SK-N-MC (cell line): ENCODE results near the gene YTHDF1.
"Not testable (repeated sequence)": the region's sequence is repeated elsewhere in the genome, so short reads cannot be mapped to it uniquely, and the experiment has no call there.

ENCODE experiments used
- DNase-seq: peaks from one replicate; pipeline ENCODE4 v3.0.0-alpha.2; 2011; ENCODE audit warnings: low read depth, low spot score
- H3K27ac ChIP-seq: fragments of 200-600 bp; sonication (generic); 2 replicates; pipeline ENCODE4 v1.5.1; 2016; ENCODE audit warnings: mixed run types
- H3K36me3 ChIP-seq: fragments of 200-600 bp; sonication (generic); 2 replicates; pipeline ENCODE4 v1.6.1; 2017; ENCODE audit warnings: antibody characterized with exemption, low read length, mixed read lengths; ENCODE audit not compliant: insufficient read depth
- H3K4me3 ChIP-seq: fragments of 200-600 bp; sonication (generic); 2 replicates; pipeline ENCODE4 v1.5.1; 2016
- H3K9ac ChIP-seq: fragments of 200-600 bp; sonication (generic); 2 replicates; pipeline ENCODE4 v1.8.0; 2017; ENCODE audit warnings: mixed run types, mixed read lengths; ENCODE audit not compliant: insufficient read length
- H3K9me3 ChIP-seq: fragments of 200-600 bp; sonication (generic); 2 replicates; pipeline ENCODE4 v1.6.1; 2017; ENCODE audit warnings: low read depth, mild to moderate bottlenecking, antibody characterized with exemption, low read length, moderate library complexity, mixed read lengths
- EZH2 ChIP-seq: fragments of 200-600 bp; sonication (generic); IDR thresholded peaks from one replicate; pipeline ENCODE4 v1.6.1; 2017; ENCODE audit warnings: antibody characterized with exemption
- FOXP2 ChIP-seq: optimal IDR thresholded peaks from 2 replicates; pipeline ENCODE3; 2011; ENCODE audit warnings: mild to moderate bottlenecking, moderate library complexity; ENCODE audit not compliant: insufficient read depth; ENCODE audit errors: extremely low read length, control extremely low read depth
- POLR2AphosphoS5 ChIP-seq: IDR thresholded peaks from 2 replicates; pipeline ENCODE4 v1.6.1; 2012; ENCODE audit warnings: mild to moderate bottlenecking, low read depth, low read length, borderline replicate concordance

Gene YTHDF1

DNA sequence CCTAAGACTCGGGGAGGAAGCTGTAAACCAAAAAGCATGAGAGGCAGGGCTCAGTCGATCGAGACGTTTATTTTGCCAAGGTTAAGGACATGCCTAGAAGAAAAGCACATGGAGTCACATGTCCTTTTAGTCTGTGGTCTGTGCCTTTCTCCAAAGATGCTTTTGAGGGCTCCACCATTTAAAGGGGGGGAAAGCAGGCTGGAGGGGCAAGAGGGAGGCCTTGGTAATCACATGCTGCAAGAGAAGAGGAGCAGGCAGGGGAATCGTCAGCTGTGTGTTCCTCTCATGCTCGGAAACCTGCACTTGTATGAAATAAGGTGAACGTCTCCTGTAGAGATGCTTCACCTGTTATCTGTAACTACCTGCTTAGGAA, 9.1 kb upstream of the YTHDF1 start:
- no peak for DNase-seq
- Histone ChIP-seq H3K36me3 (no peaks in the 10 kb centered on the region), H3K27ac (no peak overlapping the region), H3K9ac (no peak overlapping the region), H3K9me3 (no peaks in the 10 kb centered on the region), H3K4me3 (no peak overlapping the region)
- no peak for TF ChIP-seq EZH2
- no peak for TF ChIP-seq FOXP2
- TF ChIP-seq POLR2AphosphoS5 = no peak

DNA sequence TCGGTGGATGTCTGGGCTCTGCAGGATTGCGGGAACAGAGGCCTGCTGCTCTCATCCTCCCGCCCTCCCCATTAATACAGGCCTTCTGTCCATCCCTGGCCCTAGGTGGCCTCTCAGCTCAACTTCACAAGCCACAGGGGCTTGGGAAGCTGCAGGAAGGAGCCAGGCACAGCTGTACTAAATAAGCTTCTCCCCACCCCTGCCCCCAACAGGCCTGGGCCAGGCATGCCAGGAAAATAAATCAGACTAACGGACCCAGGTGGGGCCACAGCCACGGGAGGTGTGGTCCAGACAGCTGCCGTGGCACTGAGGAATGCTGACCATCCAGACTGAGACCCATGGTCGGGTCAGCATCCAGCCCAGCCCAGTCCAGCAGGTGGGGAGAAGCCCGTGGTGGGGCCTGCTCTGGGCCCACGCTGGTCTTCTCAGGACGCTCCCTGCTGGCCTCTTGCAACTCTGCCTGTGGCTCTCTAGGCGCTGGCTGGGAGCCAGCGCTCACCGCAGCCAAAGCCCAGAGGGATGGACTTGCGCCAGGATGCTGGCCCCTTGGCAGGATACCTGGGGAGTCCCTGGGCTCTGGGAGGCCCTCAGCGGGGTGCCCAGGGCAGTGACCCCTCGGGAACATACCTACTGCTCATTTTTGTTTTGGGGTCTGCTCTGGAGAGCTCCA, 8.6 kb upstream of the YTHDF1 start:
- H3K9ac ChIP-seq = no peak overlapping the region
- H3K36me3 ChIP-seq = no peaks in the 10 kb centered on the region
- H3K9me3 ChIP-seq = no peaks in the 10 kb centered on the region
- TF ChIP-seq POLR2AphosphoS5 = no peak
- no peak for TF ChIP-seq FOXP2
- TF ChIP-seq EZH2 = no peak
- H3K4me3 ChIP-seq = no peak overlapping the region
- no peak for DNase-seq
- H3K27ac ChIP-seq = no peak overlapping the region

DNA sequence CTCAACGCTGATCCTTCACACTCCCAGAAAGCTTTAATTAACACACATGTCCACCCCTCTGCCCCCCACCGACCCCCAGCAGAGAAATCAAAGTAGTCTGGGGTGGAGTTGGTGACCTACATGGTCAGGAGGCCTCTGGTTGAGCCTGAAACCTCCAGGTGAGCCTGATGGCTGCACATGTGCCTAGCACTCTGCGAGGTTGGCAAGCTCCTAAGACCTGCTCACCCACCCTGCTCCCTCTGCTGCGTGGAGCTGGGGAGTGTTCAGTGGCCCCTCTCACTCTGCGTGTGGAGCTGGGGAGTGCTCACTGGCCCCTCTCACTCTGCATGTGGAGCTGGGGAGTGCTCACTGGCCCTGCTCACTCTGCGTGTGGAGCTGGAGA, 7.9 kb upstream of the YTHDF1 start:
- TF ChIP-seq FOXP2 = no peak
- TF ChIP-seq EZH2 = no peak
- no peak for TF ChIP-seq POLR2AphosphoS5
- no peak overlapping the region for H3K27ac ChIP-seq

DNA sequence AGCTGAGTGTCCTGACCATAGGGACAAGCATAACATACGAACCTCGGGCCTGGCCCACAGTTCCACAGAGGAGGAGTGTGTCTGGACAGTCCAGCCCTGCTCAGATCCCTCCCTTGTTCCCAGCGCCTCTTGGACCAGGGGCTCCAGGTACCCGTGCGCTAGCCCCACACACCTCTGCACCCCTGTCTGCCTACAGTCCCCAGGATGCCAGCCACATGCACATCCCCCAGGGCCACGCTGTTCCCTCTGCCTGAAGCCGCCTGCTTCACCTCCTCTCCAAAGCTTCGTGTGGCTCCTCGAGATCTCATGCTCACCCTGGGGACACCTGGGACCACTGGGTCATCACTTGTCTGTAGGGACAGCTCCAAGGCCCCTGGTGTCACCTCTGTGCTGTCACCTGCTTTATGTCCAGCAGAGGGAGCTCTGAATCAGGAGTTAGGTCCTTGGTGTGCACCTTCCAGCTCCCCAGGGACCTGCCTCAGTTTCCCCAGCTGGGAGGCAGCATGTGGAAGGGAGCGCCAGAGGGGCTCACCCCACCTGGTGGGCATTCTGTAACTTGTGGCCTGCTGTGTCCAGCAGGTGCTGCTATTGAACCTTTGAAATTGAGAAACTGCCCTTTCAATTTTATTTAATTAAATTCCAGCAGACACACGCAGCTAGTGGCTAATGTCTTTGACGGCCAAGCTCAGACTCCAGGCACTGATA, 7.3 kb upstream of the YTHDF1 start:
- H3K27ac ChIP-seq = no peak overlapping the region
- DNase-seq = peak; percentile 3
- H3K36me3 ChIP-seq = no peaks in the 10 kb centered on the region
- no peak overlapping the region for H3K4me3 ChIP-seq
- no peak overlapping the region for H3K9ac ChIP-seq
- no peak for TF ChIP-seq EZH2
- no peak for TF ChIP-seq FOXP2
- TF ChIP-seq POLR2AphosphoS5 = no peak
- no peaks in the 10 kb centered on the region for H3K9me3 ChIP-seq

More for the DNA sequence above, 7.9 kb upstream of the YTHDF1 start:
- DNase-seq = no peak
- H3K9me3 ChIP-seq = no peaks in the 10 kb centered on the region
- no peaks in the 10 kb centered on the region for H3K36me3 ChIP-seq
- no peak overlapping the region for H3K4me3 ChIP-seq
- H3K9ac ChIP-seq = no peak overlapping the region

DNA sequence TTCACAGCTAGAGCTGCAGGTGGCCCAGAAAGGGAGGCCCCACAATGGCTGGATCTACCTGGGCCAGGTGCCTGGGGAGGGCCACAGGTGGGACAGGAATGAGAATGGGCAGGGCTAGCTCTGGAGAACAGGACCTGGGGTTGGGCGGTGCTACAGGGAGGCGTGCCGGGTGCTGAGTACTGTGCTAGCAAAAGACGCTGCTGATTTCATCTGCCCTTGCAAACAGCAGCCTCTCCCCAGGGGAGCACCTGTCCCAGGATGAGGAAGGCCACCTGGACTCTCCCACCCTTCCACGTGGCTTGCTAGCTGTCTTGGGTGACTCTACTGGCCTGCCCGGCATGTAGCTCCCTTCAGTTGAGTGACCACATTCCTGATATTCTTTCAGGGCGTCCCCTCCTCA, 6.6 kb upstream of the YTHDF1 start:
- H3K36me3 ChIP-seq = no peaks in the 10 kb centered on the region
- no peak for TF ChIP-seq POLR2AphosphoS5
- no peak for TF ChIP-seq FOXP2
- no peak for TF ChIP-seq EZH2
- no peaks in the 10 kb centered on the region for H3K9me3 ChIP-seq
- no peak overlapping the region for H3K27ac ChIP-seq
- no peak overlapping the region for H3K9ac ChIP-seq
- no peak overlapping the region for H3K4me3 ChIP-seq
- no peak for DNase-seq

DNA sequence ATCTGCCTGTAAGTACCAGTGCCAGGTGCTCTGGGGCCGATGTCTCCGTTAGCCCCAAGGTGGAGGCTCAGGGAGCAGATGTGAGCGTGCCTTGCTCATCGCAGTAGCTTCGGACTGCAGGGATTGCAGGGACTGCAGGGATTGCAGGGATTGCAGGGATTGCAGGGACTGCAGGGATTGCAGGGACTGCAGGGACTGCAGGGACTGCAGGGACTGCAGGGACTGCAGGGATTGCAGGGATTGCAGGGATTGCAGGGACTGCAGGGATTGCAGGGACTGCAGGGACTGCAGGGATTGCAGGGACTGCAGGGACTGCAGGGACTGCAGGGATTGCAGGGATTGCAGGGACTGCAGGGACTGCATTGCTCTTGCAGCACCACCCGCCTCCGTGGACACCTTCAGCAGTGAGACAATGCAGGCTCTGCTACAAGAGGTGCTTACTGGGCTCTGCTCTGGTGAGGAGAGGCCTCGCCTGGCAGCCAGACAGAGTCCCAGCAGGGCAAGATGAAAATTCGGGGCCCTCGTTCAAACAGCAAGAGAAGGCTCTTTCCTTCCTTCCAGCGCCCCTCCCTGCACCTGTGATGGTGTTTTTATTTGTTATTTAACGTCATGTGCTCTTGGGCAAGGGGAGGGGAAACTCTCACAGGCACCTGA, 5.6 kb upstream of the YTHDF1 start:
- H3K27ac ChIP-seq, H3K4me3 ChIP-seq, H3K9ac ChIP-seq, H3K9me3 ChIP-seq, DNase-seq, H3K36me3 ChIP-seq: not testable (repeated sequence)

DNA sequence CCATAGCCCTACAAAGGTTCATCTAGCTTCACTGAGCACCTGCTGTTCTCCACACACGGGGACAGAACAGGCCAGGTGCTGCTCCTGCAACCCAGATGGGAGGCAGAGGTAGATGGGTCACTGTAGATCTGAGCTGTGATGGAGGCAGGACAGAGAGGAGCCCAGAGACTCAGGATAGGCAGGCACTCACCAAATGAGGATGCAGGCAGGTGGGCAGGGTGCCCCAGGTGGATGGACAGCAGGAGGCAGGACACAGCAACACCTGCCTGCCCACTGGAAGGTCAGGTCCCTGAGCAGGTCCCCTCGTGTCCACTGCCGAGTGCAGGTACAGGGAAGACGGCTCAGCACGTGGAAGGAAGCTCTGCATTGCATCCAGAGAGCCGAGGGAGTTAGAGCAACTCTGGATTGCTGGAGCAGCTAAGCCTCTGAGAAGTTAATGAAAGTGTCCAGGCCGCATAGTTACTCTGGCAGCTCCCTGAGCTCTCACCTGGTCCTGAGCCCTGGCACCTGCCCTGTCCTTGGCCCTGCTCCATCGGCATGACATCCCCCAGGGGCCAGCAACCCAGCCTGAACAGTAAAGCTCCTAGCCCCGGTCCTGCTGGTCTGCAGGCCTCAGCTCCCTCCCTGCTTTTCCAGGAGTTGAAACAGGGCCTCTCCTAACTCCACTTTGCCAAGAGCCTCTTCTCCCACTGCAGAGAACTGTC, 4.9 kb upstream of the YTHDF1 start:
- TF ChIP-seq POLR2AphosphoS5 (no peak), FOXP2 (no peak), EZH2 (no peak)
- Histone ChIP-seq H3K36me3 (no peaks in the 10 kb centered on the region), H3K4me3 (no peak overlapping the region), H3K9me3 (no peaks in the 10 kb centered on the region), H3K27ac (no peak overlapping the region), H3K9ac (no peak overlapping the region)
- no peak for DNase-seq

DNA sequence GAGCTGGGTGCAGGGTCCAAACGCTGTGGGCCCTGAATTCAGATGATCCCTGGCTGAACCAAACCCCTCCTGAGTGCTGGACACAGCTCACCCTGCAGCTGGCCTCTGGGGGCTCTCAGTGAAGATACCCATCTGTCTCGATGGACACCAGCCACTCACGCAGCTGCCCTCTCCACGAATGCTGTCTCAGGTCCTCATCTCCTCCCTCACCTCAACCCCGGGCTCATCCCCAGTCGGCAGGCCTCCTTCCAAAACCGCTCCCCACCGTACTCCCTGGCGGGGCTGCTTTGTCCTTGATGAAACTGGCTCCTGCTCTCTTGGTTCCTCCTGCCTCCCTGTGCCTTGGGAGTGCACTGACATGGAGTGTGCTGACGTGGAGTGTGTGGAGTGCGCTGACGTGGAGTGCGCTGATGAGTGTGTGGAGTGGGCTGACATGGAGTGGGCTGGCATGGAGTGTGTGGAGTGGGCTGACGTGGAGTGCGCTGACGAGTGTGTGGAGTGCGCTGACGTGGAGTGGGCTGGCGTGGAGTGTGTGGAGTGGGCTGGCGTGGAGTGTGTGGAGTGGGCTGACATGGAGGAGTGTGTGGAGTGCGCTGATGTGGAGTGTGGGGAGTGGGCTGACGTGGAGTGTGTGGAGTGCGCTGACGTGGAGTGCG, 4.1 kb upstream of the YTHDF1 start:
- Histone ChIP-seq H3K27ac (no peak overlapping the region), H3K9ac (no peak overlapping the region), H3K9me3 (no peaks in the 10 kb centered on the region), H3K36me3 (no peaks in the 10 kb centered on the region), H3K4me3 (no peak overlapping the region)
- DNase-seq = no peak
- TF ChIP-seq FOXP2 = no peak
- TF ChIP-seq EZH2 = no peak
- no peak for TF ChIP-seq POLR2AphosphoS5
